ENCODE data around the gene AMOTL2. TPM values are rescaled to one million over a fixed set of nuclear protein-coding genes. Genes with fewer than 3 reads are reported as not detected.

The AMOTL2 gene
- total RNA-seq, 4 donors from 2014 or later, result 49.4 to 87.5 (median 61.4) TPM

DNA sequence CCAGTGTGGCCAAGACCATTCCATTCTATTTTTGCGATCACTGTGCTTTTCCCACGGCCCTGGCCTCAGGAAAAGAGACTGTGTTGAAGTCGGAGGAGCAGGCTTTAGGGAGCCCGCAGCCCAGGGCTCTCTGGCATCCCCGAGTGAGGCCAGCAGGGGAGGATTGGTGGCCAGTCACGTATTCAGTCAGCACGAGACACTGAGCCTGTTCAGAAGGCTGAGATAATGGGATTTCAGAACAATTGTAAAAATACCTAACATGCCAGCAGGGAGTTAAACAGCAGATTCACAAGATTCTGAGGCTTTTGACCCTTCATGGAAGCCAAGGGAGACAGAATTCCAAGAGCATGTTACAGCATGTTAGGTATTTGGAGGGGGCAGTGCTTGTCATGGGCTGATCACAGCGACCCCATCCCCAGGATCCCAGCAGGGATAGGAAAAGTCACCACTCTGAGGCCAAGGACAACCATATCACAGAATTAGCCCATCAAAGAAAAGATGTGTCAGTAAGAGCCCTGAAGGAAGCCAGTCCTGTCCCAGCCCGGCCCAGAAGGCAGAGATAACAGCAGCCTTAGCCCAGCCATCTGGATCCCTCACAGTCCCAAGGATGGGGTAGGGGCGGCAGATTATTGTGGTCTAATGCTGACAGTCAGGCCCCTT, 40.6 kb downstream of the AMOTL2 start:
- Histone ChIP-seq H3K4me1 (peaks cover 5 to 27% of the 10 kb centered on the region in 2 donors), H3K27me3 (no peaks in the 10 kb centered on the region), H3K9me3 (no peaks in the 10 kb centered on the region), H3K4me3 (no peak overlapping the region), H3K36me3 (no peaks in the 10 kb centered on the region), H3K27ac (peak overlapping the region; percentile 53 to 67)
- no peak for TF ChIP-seq POLR2A (IDR thresholded peaks at IDR 0.05)
- TF ChIP-seq, protein P1, sequence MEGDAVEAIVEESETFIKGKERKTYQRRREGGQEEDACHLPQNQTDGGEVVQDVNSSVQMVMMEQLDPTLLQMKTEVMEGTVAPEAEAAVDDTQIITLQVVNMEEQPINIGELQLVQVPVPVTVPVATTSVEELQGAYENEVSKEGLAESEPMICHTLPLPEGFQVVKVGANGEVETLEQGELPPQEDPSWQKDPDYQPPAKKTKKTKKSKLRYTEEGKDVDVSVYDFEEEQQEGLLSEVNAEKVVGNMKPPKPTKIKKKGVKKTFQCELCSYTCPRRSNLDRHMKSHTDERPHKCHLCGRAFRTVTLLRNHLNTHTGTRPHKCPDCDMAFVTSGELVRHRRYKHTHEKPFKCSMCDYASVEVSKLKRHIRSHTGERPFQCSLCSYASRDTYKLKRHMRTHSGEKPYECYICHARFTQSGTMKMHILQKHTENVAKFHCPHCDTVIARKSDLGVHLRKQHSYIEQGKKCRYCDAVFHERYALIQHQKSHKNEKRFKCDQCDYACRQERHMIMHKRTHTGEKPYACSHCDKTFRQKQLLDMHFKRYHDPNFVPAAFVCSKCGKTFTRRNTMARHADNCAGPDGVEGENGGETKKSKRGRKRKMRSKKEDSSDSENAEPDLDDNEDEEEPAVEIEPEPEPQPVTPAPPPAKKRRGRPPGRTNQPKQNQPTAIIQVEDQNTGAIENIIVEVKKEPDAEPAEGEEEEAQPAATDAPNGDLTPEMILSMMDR (IDR thresholded peaks at IDR 0.05), result no peak
- no peak for DNase-seq
- intact Hi-C loops (cut with DNase I; ENCODE audit: low total_unique reads), result no loop called here

DNA sequence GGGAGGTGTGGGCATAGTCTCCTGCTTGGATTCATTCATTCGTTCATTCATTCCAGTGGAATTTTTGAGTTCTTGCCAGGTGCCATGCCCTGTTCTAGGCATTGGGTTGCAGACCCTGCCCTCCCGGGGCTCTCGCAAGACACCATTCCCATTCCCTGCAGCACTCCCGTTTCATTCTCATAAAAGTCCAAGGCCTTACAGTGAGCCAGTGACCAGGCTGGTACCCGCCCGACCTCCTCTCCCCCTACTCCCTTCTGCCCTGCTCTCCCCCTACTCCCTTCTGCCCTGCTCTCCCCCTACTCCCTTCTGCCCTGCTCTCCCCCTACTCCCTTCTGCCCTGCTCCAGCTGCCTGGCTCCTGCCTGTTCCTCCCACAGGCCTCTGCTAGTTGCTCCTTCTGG, 41.9 kb downstream of the AMOTL2 start:
- no peak for DNase-seq
- no peaks in the 10 kb centered on the region for H3K36me3 ChIP-seq
- no peak overlapping the region for H3K4me3 ChIP-seq
- no peak for TF ChIP-seq POLR2A (IDR thresholded peaks at IDR 0.05)
- TF ChIP-seq, protein P1 (IDR thresholded peaks at IDR 0.05), result no peak
- H3K4me1 ChIP-seq, result peaks cover 10 to 30% of the 10 kb centered on the region in 2 donors
- peak overlapping the region; percentile 51 to 67 for H3K27ac ChIP-seq
- intact Hi-C loops (cut with DNase I; ENCODE audit: low total_unique reads), result no loop called here
- H3K9me3 ChIP-seq, result no peaks in the 10 kb centered on the region
- no peaks in the 10 kb centered on the region for H3K27me3 ChIP-seq

DNA sequence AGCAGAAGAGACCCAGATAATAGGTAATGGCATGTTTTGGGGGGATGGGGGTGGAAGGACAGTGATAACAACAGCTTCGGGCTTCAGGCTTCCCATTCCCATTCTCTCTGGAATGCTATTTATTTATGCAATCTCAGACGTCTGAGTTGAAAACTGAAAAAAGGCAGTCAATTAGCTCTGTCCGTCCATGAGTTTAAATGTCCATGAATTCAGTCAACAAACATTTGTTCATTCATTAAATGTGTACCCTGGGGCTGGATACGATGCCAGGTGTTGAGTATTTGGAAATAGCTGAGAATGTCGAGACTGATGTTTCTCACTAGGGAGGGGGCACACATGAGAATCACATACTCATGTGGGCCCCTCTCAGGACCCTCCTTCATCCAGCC, 42.4 kb downstream of the AMOTL2 start:
- Histone ChIP-seq H3K9me3 (no peaks in the 10 kb centered on the region), H3K27me3 (no peaks in the 10 kb centered on the region), H3K4me3 (no peak overlapping the region), H3K27ac (peak overlapping the region; percentile 51 to 67), H3K4me1 (peaks cover 10 to 34% of the 10 kb centered on the region in 2 donors), H3K36me3 (no peaks in the 10 kb centered on the region)
- DNase-seq, result no peak
- intact Hi-C loops (cut with DNase I; ENCODE audit: low total_unique reads), result no loop called here
- TF ChIP-seq, protein P1 (IDR thresholded peaks at IDR 0.05), result no peak
- TF ChIP-seq POLR2A (IDR thresholded peaks at IDR 0.05), result no peak

DNA sequence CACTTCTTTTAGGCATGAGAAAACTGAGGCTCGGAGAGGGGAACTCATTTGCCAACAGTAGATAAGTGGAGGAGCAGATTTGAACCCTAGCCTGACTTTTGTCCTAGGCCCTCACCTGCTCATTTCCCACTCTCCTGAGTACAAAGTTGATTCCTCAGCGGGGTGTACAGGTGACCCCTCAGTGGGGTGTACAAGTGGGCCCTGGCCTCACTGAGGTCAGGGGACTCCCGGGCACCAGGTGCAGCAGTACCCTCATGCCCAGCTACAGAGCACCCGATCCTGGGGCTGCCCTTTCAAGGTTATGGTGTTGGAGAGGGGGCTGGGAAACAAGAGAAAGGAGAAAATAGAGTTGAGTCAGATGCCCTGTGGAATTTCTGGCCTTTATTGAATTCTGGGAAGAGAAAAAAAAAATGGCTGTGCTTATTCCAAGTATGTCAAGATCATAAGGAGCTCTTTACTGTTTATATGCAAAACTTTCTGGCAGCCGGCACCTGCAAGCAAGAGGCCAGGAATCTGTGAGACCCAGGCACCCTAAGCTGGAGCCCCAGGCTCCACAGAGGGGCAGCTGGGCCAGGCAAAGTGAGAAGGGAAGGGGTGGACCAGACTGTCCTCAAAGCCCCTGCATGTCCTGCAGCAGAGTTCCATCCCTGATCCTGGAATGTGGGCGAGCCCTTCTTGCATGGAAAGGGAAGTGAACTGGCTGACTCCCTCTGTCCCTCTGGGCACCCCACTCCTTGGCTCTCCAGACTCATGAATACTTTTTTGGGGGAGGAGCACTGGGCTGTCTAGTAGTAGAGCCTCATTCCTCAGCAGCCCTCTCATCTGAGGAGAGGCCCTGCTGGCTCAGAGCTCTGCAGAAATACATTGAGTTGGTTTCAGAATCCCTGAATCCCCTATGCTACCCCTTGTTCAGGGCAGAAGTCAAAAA, 43.1 kb downstream of the AMOTL2 start:
- Histone ChIP-seq H3K36me3 (no peaks in the 10 kb centered on the region), H3K9me3 (no peaks in the 10 kb centered on the region), H3K4me1 (peaks cover 10 to 36% of the 10 kb centered on the region in 2 donors), H3K4me3 (no peak overlapping the region), H3K27me3 (no peaks in the 10 kb centered on the region), H3K27ac (peak overlapping the region; percentile 51 to 67)
- DNase-seq, result no peak
- intact Hi-C loops (cut with DNase I; ENCODE audit: low total_unique reads), result no loop called here
- no peak for TF ChIP-seq POLR2A (IDR thresholded peaks at IDR 0.05)
- TF ChIP-seq, protein P1 (IDR thresholded peaks at IDR 0.05), result no peak

DNA sequence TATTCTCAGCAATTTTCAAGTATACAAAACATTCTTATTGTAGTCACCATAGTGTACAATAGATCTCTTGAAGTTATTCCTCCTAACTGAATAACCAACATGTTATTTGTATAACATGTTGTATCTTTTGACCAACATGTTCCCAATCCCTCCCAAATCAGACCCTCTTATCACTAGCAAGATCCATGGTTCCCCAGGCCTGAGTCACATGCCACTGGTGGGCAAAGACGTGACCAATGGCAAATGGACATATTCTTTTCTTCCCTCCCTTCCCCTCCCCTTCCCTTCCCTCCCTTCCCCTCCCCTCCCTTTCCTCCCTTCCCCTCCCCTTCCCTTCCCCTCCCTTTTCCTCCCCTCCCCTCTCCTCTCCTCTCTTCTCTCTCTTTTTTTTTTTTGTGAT, 45.4 kb downstream of the AMOTL2 start:
- Histone ChIP-seq H3K27me3 (no peaks in the 10 kb centered on the region), H3K9me3 (no peaks in the 10 kb centered on the region), H3K36me3 (no peaks in the 10 kb centered on the region), H3K27ac (peak overlapping the region in 1 of 2 donors; percentile 54), H3K4me1 (peaks cover 5 to 30% of the 10 kb centered on the region in 2 donors), H3K4me3 (no peak overlapping the region)
- no peak for TF ChIP-seq POLR2A (IDR thresholded peaks at IDR 0.05)
- no peak for DNase-seq
- intact Hi-C loops (cut with DNase I; ENCODE audit: low total_unique reads), result no loop called here
